DND-41 (cell line): ENCODE measurements around the gene AMFR.

Experiments used
- CTCF ChIP-seq: IDR thresholded peaks from 2 replicates; pipeline ENCODE4 v1.5.1; 2012; ENCODE audit warnings: borderline replicate concordance, low read length, moderate library complexity, mild to moderate bottlenecking; ENCODE audit not compliant: poor library complexity, severe bottlenecking; ENCODE audit errors: extremely low read depth
- EZH2 ChIP-seq: IDR thresholded peaks from 3 replicates; pipeline ENCODE4 v1.6.1; 2012; ENCODE audit warnings: borderline replicate concordance, low read depth, mild to moderate bottlenecking, moderate library complexity, low read length, inconsistent platforms; ENCODE audit not compliant: severe bottlenecking

GRCh38 chr16:56420613-56421012, 4.7 kb downstream of the AMFR start:
- TF ChIP-seq EZH2: no peak
- no peak for TF ChIP-seq CTCF
